Inflammatory macrophage treated with lipopolysaccharide for 1 hour (primary cell): ENCODE data around the gene SYT1.

Experiments used
- DNase-seq, 2 donors: peaks; one replicate each; pipeline ENCODE4 v3.0.0-alpha.2; 2020 to 2022

The SYT1 gene

DNA sequence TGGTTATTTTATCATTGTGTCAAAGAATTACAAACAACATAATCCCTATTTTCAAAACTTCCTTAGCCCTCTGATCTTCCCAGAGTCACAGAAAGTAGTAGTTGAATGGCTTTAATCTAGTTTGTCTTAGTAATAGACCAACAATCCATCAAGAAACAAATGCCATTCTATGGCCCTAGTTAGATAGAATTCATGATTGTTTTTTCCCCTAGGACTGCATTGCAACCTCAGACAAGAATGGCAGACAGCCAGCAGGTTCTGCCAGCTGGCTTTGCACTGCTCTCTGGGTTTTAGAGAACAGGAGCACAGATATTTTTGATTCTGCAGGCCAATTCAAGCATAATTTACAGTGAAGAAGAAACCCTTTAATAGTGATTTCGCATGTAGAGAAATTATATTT is 33.8 kb downstream of the SYT1 start:
- DNase-seq: no peak

DNA sequence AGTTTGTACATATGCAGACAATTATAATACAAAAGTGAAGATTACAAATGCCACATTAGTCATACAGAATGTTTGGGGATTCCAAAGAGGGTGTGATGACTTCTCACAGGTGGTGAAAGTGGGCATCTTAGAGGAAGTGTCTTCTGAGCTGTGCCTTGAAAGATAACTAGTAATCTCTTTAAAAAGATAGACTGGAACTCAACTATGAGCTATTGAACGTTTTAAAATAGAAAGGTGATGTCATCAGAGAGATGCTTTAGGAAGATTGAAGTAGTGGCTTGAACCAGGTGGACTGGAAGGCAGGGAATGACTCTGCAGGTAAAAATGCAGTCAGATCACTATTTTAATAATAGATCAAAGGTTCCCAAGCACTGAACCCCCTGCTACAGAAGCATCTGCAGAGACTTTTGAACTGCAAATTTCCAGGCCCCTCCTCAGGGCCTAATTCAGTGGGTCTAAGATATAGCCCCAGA is 50.3 kb downstream of the SYT1 start:
- DNase-seq: no peak

DNA sequence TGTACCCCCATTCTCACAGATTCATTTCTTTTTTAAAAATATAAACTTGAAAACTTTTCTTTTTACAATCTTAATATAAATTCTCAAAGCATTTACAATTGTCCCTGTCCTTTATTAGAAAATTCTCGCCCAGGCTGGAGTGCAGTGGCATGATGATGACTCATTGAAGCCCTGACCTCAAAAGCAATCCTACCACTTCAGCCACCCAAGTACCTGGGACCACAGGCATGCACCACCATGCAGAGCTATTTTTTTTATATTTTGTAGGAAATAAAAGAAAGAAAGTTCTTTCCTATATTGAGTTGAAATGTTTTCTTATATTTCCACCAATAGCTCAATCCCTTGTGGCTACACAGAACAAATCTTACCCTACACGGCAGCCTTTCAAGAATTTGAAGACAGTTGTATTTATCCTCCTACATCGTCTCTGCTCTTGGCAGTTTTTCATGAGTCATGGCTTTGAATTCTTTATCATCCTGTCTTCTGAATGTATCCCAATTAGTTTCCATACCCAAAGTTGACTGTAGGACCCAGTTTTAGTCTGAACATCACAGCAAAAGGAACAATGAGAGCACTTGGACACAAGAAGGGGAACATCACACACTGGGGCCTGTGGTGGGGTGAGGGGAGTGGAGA is 52.4 kb downstream of the SYT1 start:
- no peak for DNase-seq

DNA sequence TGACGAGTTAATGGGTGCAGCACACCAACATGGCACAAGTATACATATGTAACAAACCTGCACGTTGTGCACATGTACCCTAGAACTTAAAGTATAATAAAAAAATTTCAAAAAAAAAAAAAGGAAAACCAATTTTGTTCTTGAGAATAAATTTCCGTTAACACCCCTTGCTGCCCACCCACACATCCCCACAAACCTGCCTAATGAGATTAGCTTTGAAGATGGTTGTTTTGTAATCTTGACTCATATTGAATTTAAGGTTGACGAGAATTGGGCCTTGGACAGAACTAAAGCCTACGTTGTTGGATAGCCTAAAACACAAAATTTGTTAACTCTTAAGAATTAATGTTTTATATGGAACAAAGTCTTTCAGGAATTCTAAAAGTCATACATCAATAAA is 52.9 kb downstream of the SYT1 start:
- DNase-seq: no peak

DNA sequence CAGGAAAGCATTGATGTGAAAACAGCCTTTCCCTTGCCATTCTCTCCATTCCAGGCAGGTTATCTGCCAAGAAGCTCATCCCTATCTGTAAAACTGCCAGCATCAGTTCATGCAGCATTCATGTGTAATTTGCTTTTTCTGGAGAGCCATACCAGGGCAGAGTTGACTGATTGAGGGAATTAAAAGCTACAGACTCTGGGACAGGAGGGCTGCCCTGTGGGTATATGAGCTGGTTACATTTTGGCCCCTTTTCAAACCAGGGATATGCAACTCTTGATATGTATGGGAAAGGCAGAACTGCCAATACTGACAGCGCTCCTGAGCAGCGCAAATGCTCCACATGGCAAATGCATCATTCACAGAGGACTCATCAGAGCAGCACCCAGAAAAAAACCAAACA is 53.7 kb downstream of the SYT1 start:
- no peak for DNase-seq

DNA sequence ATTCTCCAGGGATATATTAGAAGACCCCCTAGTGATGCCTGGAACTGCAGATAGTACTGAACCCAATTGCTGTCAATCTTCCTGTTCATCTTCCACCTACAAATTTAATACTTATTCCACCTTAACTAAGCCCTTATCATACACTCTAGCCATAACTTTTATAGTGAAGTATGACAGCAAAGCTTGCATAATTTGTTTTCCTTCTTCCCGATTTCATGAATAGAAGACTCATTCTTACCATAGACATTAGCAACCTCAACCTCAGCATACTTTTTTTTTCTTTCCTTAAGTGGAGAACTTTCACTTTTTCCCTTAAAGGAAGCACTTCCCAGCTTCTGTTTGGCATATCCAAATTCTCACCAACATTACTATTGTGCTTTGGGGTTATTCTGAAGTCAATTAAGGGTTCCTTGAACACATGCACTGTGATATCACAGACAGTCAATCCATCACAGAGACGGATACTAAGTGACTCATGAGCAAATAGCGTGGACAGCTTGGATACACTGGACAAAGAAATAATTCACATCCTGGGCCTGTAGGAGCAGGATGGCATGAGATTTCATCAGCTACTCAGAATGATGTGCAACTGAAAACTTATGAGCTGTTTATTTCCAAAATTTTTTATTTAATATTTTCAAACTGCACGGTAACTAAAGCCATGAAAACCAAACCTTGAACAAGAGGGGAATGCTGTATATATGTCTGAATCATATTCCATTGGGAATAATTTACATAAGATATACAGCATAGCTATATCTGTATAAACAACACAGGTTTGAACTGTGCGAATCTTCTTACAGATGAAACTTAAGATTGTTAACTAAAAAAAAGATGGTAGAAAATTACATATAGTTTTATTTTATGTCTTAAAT is 63.9 kb downstream of the SYT1 start:
- DNase-seq: no peak

DNA sequence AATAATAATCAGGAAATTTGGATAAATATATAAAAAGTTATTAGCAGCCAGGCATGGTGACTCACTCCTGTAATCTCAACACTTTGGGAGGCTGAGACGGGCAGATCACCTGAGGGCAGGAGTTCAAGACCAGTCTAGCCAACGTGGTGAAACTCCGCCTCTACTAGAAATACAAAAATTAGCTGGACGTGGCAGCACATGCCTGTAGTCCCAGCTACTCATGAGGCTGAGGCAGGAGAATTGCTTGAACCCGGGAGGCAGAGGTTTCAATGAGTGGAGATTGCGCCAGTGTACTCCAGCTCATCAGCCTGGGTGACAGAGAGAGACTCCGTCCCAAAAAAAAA is 64.5 kb downstream of the SYT1 start:
- no peak for DNase-seq

DNA sequence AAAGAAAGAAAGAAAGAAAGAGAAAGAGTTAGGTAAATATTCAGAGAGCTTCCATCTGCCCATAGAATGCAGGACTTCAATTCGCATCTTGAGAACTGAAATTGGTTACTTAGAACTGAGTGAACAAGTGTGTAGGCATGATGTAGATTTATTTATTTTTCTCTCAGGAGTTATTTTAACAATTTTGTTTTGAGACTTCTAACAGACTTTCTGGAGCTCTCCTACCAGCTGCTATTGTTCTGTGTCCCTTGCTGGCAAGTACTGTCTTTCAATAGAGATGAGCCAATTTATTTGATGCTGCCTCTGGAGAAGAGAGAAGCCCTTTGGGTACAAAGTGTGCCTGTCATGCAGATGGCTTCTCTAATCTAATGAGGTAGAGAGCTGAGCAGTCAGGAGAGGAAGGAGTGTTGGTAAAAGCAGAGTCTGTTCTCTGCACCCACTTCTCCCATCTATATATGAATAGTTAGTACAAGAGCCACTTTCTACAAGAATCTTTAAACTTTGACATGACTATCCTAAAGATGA is 67.0 kb downstream of the SYT1 start:
- DNase-seq: no peak

DNA sequence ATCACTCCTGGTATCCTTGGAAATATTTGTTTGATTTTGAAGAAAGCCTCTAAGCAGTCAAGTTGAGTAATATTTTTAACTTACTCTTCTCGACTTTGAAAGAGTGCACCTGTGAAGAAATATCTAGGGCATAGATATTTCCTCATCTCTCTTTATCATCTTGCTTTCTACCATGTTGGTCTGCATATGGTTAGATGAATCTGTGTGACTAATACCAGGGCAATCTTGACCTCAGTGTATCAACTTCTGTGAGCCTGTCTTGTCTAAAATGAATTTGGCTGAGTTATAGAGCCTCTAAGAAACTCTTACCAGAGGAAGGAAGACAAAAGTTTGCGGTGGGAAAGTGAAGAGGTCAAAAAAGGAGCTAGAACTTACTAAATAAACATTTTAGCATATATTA is 68.4 kb downstream of the SYT1 start:
- DNase-seq: no peak

DNA sequence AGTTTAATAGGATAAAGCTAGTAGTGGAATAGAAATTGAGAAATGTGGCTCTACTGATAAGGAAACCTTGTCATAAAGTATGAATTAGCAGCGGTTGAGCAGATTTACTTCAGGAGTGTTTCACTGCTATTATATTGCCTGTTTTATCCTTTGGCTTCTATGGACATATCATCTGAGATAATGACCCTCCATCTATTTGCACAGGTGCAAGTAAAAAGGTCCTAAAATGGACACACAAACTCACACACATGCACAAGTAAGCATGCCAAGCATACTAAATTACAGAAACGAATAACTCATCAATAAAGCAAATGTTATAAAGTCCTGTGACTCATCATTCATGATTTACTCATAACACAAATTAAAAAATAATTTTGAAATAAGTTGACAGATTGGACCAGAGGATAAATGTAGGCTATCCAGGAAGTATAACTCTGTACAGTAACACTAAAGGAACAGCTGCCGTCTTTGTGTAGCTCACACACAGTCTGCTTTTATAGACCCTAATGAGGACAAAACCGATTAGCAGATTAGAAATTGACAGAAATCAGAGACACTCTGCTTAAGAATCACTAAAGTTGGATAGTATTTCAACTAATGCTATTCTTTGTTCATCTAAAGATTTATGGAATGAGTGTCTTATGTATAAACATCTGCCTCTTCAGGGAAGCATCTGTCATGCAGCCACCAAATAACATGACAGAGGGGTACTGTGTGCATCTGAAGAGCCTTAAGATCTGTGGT is 73.9 kb downstream of the SYT1 start:
- DNase-seq: no peak

DNA sequence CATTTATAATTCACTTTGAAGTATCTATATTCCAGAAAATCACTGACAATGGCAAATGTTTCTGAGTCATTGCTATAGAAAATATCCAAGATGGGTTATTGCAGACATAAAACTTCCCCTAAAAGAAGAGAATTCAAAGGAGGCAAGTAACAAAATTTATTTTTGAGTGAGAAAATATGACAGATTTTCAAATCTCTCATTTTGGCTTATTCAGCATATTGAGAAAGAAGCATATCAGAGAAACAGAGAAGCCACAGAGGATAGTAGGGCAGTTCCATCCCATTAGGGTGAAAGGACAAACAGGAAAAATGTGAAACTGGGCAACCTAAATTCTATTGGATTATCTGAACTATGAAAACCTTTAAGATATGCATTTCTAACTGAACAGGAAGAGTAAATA is 85.0 kb downstream of the SYT1 start:
- no peak for DNase-seq

DNA sequence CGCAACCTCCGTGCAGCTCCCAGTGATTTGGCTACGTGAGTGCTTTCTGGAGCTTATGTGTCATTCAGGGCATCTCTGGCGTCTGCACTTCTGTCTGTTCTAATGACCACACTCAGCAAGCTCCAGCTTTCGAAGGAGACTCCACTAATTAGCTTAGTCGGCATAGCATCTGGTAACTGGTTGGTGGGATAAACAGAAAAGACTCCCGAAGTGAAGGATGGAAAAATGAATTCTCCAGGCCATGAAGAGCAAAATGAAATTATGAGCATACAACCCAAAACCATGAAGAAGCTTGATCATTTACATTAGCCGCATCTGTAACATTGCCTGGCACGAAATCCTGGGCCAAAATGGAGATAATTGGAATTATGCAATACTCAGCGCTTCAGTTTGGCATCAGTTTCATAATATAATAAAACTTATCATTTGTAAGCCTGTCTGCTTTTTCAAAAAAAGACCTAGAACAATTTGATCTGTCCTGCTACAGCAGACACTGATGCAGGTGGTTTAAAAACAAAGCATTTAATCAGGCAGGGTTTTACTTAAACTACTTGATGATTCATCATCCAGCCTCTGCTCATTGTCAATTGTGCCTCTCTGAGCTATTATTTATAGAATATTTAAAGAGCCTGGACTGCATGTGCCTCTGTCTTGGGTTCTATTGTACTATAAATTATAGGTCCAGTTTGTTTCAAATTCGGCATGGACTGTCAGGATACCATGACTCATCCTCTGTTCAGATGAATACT is 87.4 kb downstream of the SYT1 start:
- DNase-seq: no peak

DNA sequence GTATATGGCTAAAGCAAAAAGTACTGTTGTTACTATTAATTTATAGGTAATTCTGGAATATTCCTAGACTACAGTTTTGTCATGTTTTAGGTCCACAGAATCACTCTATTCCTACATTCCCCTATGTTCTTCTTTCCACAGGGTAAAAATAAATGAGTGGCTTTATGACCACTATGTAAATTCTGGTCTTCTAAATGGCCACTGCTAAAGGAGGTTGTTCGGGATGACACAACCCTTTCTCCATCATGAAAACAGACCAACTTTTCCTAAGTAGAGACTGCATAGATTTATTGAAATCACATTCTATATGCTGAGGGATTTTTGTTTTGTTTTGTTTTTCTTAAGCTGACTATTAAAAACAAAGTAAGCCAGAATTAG is 88.0 kb downstream of the SYT1 start:
- no peak for DNase-seq

DNA sequence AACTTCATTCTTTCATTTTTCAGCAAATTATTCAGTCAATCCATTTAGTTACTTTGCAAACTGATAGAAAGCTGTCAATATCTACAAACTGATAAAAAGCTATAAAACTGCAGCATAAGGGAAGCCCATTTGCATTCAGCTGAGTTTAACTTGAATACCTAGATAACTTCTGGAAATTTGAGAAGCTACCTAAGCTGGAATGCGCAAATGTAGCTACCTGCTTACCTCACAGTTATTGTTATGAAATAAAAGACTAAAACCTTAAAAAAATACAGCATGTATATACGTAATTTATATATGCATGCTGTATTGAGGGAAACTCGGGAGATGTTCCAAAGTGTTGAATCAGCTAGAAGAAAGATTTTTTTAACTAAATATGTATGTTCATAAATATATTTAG is 94.4 kb downstream of the SYT1 start:
- DNase-seq: no peak

DNA sequence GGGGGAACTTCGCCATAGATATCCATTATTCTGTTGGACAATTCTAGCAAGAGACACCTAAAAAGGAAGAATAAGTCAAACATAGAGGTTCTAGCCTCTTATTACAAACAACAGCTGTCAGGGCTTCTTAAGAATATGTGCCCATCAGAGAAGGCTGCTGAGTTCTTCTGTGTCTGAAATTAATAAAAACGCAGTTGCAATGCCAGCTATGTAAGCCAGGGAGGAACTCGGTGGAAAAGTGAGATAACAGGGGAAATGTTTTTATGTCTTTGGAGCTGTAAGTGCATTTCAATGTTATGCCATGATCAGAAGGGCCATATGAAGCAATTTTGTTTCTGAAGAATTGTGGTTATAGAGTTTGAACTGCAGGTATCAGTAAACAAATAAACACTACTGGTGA is 95.0 kb downstream of the SYT1 start:
- no peak for DNase-seq

DNA sequence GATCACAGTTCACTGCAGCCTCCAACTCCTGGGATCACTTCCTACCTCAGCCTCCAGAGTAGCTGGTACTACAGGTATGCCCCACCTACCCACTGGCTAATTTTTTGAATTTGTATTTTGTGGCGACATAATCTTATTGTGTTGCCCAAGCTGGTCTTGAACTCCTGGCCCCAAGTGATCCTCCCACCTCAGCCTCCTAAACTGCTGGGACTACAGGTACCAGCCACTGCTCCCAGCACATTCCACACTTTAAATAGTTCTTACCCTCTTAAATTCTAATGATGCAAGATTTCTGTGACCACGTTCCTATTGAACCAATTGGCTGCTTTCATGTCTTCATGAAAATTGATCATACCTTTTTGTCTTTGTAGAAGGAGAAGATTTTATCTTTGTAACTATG is 96.6 kb downstream of the SYT1 start:
- no peak for DNase-seq

DNA sequence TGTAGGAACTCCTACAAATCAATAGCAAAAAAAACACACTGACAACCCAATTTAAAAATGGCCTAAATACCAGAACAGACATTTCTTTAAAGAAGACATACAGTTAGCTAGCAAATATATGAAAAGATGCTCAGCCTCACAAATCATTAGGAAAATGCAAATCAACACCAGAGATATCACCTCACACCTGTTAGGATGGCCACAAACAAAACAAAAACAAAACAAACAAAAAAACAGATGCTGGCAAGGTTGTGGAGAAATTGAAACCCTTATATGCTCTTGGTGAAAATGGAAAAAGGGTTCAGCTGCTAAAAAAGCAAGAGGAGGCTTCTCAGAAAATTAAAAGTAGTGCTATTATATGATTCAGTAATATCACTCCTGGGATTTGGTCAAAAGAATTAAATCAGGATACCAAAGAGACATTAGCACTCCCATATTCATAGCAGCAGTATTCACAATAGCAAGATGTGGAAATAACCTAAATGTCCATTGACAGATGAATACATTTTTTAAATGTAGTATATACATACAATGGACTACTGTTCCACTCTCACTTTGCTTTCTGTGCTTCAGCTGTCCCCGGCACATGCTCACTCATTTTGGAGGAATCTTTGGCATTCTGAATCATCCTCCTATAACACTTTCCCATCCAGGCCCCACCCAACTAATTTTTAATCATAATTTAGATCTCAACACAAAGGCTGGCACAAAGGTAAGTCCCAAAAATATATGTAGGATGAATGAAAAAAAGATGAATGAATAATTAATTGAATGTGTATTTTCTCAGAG is 99.1 kb downstream of the SYT1 start:
- DNase-seq: no peak

DNA sequence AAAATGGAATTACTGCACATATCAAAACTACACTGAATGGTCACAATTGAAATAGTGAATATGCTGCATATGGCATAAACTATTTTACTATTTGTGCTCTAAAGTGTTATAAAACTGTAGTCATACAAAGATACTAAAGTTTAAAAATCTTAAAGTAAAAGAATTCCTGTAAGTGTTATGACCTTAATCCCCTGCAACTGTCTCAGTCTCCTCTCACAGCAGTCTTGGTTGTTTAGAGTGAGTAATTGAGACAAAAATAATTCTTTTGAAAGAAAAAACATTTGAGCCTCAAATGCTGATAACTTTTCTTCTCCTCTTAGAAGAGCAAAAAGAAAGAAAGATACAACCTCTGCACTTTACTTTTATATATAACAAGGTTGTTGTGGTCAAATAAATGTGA is 99.9 kb downstream of the SYT1 start:
- DNase-seq: no peak

DNA sequence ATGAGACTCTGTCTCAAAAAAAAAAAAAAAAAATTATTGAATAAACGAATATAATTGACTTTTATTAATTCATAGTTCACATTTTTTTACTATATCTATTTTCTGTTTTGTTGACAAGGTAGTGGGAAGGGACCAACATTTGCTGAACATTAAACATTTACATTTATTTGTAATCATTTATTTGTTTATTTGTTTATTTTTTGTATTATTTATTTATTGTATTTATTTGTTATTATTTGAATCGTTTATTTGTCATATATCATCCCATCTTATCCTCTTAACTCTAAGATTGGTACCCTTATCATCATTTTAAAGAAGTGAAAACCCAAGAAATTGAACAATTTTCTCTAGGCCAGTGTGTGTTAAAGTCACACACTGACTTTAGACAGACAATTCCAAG is 101.5 kb downstream of the SYT1 start:
- no peak for DNase-seq

DNA sequence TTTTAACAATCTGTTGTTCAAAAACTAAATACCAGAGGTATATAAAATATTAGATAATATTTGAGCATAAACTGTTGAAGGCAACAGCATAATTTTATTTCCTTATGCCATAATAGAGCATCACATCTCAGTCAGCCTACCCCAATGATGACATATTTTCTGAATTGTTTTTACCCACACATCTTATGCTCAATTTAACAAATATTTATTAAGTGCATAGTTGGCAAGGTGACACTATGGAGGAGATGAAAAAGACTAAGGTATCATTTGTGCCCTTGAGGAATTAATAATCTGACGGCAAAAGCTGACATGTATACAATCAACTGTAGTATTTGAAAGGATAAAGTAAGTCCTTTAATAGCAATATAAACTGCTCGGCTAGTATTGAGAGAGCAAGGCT is 102.4 kb downstream of the SYT1 start:
- no peak for DNase-seq

DNA sequence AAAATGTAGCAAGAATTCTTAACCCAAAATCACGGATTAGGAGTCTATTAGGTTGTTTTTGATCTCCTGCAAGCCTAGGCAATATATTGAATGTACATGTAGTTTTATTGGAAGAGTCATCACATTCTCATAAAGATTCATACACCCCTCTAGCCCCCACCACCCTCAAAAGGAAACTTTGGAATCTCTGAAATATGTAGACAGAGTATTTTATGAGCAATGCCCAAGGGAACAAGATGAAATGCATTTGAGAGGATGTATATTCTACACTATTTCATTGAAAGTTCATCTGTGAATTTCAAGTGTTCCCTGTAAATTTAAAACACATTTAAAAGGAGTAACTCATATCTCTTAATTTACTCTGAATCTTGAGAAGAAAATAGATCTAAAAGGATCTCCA is 103.7 kb downstream of the SYT1 start:
- DNase-seq: no peak

DNA sequence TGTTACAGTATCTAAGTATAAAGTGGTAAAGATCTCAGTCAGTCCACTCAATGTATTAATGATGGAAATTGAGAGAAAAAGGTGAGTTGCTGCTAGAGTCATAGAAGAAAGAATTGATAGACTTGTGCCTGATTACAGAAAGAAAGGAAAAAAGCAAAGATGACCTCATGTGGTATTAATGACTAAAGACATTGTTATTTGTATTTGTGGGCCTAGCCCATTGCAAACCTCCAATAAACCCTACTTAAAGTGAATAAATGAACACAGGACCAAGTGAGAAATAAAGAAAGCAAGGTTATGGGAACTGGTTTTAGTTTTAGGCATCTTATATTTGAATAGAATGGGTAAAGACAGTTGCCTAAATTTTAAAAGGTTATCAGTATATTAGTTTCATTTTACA is 105.5 kb downstream of the SYT1 start:
- DNase-seq: no peak
